Trophoblast cell (in vitro differentiated cells and primary cell): ENCODE measurements around the gene ZBTB42.

Source experiments
- DNase-seq, 2 donors: peaks; one replicate each; pipeline ENCODE4 v3.0.0-alpha.2; 2016
- H2AFZ ChIP-seq: 2 replicates; pipeline ENCODE4 v1.6.1; 2013; ENCODE audit warnings: low read length, moderate library complexity, mild to moderate bottlenecking; ENCODE audit not compliant: insufficient read depth, poor library complexity
- H2AK5ac ChIP-seq: 2 replicates; pipeline ENCODE4 v1.6.1; 2013; ENCODE audit warnings: mild to moderate bottlenecking, low read length
- H2BK120ac ChIP-seq: 2 replicates; pipeline ENCODE4 v1.6.1; 2013; ENCODE audit warnings: low read length, mild to moderate bottlenecking, moderate library complexity; ENCODE audit not compliant: insufficient read depth, poor library complexity
- H2BK12ac ChIP-seq: 2 replicates; pipeline ENCODE4 v1.6.1; 2013; ENCODE audit warnings: mild to moderate bottlenecking, low read length, moderate library complexity
- H2BK5ac ChIP-seq: 2 replicates; pipeline ENCODE4 v1.6.1; 2013; ENCODE audit warnings: low read length, low read depth, moderate library complexity, mild to moderate bottlenecking; ENCODE audit not compliant: poor library complexity
- H3K14ac ChIP-seq: 2 replicates; pipeline ENCODE4 v1.6.1; 2013; ENCODE audit warnings: mild to moderate bottlenecking, low read length
- H3K18ac ChIP-seq: 2 replicates; pipeline ENCODE4 v1.6.1; 2013; ENCODE audit warnings: mild to moderate bottlenecking, low read length
- H3K23ac ChIP-seq: 2 replicates; pipeline ENCODE4 v1.6.1; 2013; ENCODE audit warnings: low read length
- H3K27ac ChIP-seq: 2 replicates; pipeline ENCODE4 v1.5.1; 2013; ENCODE audit warnings: low read depth, mild to moderate bottlenecking, inconsistent platforms, low read length, moderate library complexity
- H3K27me3 ChIP-seq: 2 replicates; pipeline ENCODE4 v1.6.1; 2013; ENCODE audit warnings: inconsistent platforms, mild to moderate bottlenecking, low read length, moderate library complexity; ENCODE audit not compliant: insufficient read depth
- H3K36me3 ChIP-seq, 2 experiments: 1 replicate in 1 of 2; 2 replicates in 1 of 2; pipeline ENCODE4 v1.6.1; 2013; ENCODE audit warnings: low read length in 2 of 2, mild to moderate bottlenecking in 2 of 2, moderate library complexity in 1 of 2; ENCODE audit not compliant: insufficient read depth in 2 of 2, control insufficient read depth in 1 of 2
- H3K4ac ChIP-seq: 2 replicates; pipeline ENCODE4 v1.6.1; 2013; ENCODE audit warnings: low read depth, mild to moderate bottlenecking, low read length, moderate library complexity
- H3K4me1 ChIP-seq, 2 experiments: 1 replicate in 1 of 2; 2 replicates in 1 of 2; pipeline ENCODE4 v1.6.1; 2013; ENCODE audit warnings: low read length in 2 of 2, mild to moderate bottlenecking in 2 of 2, moderate library complexity in 1 of 2; ENCODE audit not compliant: insufficient read depth in 2 of 2, control insufficient read depth in 1 of 2
- H3K4me2 ChIP-seq: 2 replicates; pipeline ENCODE4 v1.6.1; 2013; ENCODE audit warnings: inconsistent platforms, mild to moderate bottlenecking, low read length, moderate library complexity
- H3K4me3 ChIP-seq: 2 replicates; pipeline ENCODE4 v1.5.1; 2013; ENCODE audit warnings: mild to moderate bottlenecking, low read depth, low read length, inconsistent platforms
- H3K79me1 ChIP-seq: one replicate; pipeline ENCODE4 v1.6.1; 2013; ENCODE audit warnings: low read length
- H3K79me2 ChIP-seq: 2 replicates; pipeline ENCODE4 v1.6.1; 2013; ENCODE audit warnings: low read length, mild to moderate bottlenecking; ENCODE audit not compliant: control insufficient read depth, insufficient read depth, poor library complexity
- H3K9ac ChIP-seq: 2 replicates; pipeline ENCODE4 v1.6.1; 2013; ENCODE audit warnings: mild to moderate bottlenecking, low read length
- H3K9me3 ChIP-seq: 2 replicates; pipeline ENCODE4 v1.6.1; 2013; ENCODE audit warnings: low read depth, mild to moderate bottlenecking, control low read depth, inconsistent platforms, low read length; ENCODE audit not compliant: insufficient read depth
- H4K12ac ChIP-seq: 2 replicates; pipeline ENCODE4 v1.6.1; 2013; ENCODE audit warnings: low read depth, mild to moderate bottlenecking, low read length, moderate library complexity
- H4K8ac ChIP-seq: 2 replicates; pipeline ENCODE4 v1.6.1; 2013; ENCODE audit warnings: low read depth, mild to moderate bottlenecking, low read length, moderate library complexity
- H4K91ac ChIP-seq: one replicate; pipeline ENCODE4 v1.6.1; 2013; ENCODE audit warnings: low read depth, mild to moderate bottlenecking, low read length, moderate library complexity
- WGBS: extraction: QIAGEN DNeasy Blood & Tissue Kit; methylation state at CpG from one replicate; pipeline ENCODE4 v1.1.7; 2013; ENCODE audit warnings: missing lambda C conversion rate; ENCODE audit not compliant: insufficient read length, insufficient coverage; ENCODE audit errors: extremely low coverage; 5-methylcytosine and 5-hydroxymethylcytosine counted together

ZBTB42 gene

GRCh38 chr14:104784218-104784568 is 16.7 kb upstream of the ZBTB42 start:
- H2AK5ac ChIP-seq: no peak overlapping the region
- H3K79me1 ChIP-seq: no peaks in the 10 kb centered on the region
- no peak overlapping the region for H3K27ac ChIP-seq
- H3K14ac ChIP-seq: no peak overlapping the region
- no peaks in the 10 kb centered on the region for H3K79me2 ChIP-seq
- H3K4ac ChIP-seq: no peak overlapping the region
- H3K4me1 ChIP-seq: no peaks in the 10 kb centered on the region
- peak overlapping the region; percentile 14 for H3K18ac ChIP-seq
- no peak overlapping the region for H3K23ac ChIP-seq
- no peak overlapping the region for H3K9ac ChIP-seq
- H2BK5ac ChIP-seq: no peak overlapping the region
- no peak overlapping the region for H2BK120ac ChIP-seq
- H3K36me3 ChIP-seq: peaks cover 84 to 89% of the 10 kb centered on the region in 2 experiments
- H4K12ac ChIP-seq: no peak overlapping the region
- no peak overlapping the region for H2BK12ac ChIP-seq
- H4K91ac ChIP-seq: no peak overlapping the region
- no peak overlapping the region for H2AFZ ChIP-seq
- no peaks in the 10 kb centered on the region for H3K27me3 ChIP-seq
- no CpG with 5 or more reads among the region's 9 CpGs for WGBS
- no peak overlapping the region for H4K8ac ChIP-seq
- no peak overlapping the region for H3K4me3 ChIP-seq
- H3K9me3 ChIP-seq: peaks cover 3% of the 10 kb centered on the region
- DNase-seq: no peak
- no peak overlapping the region for H3K4me2 ChIP-seq

GRCh38 chr14:104784846-104785707 is 15.8 kb upstream of the ZBTB42 start:
- peaks cover 84 to 89% of the 10 kb centered on the region in 2 experiments for H3K36me3 ChIP-seq
- no peaks in the 10 kb centered on the region for H3K79me1 ChIP-seq
- no peak overlapping the region for H2BK12ac ChIP-seq
- no peak for DNase-seq
- H3K4ac ChIP-seq: no peak overlapping the region
- no peak overlapping the region for H3K9ac ChIP-seq
- H3K27ac ChIP-seq: no peak overlapping the region
- no peak overlapping the region for H4K12ac ChIP-seq
- H2AK5ac ChIP-seq: no peak overlapping the region
- H3K27me3 ChIP-seq: no peaks in the 10 kb centered on the region
- no peak overlapping the region for H4K8ac ChIP-seq
- peaks cover 6% of the 10 kb centered on the region for H3K9me3 ChIP-seq
- no peak overlapping the region for H3K4me2 ChIP-seq
- no peaks in the 10 kb centered on the region for H3K79me2 ChIP-seq
- no peak overlapping the region for H3K18ac ChIP-seq
- H2BK120ac ChIP-seq: no peak overlapping the region
- no peak overlapping the region for H2BK5ac ChIP-seq
- H3K4me3 ChIP-seq: no peak overlapping the region
- no peak overlapping the region for H3K23ac ChIP-seq
- H3K14ac ChIP-seq: no peak overlapping the region
- no peak overlapping the region for H4K91ac ChIP-seq
- no peak overlapping the region for H2AFZ ChIP-seq
- WGBS: no CpG with 5 or more reads among the region's 36 CpGs
- no peaks in the 10 kb centered on the region for H3K4me1 ChIP-seq

- H2BK120ac ChIP-seq: no peak overlapping the region
- H3K18ac ChIP-seq: no peak overlapping the region
- H3K4me2 ChIP-seq: no peak overlapping the region
- no peak overlapping the region for H2AK5ac ChIP-seq
- peaks cover 85 to 88% of the 10 kb centered on the region in 2 experiments for H3K36me3 ChIP-seq
- H3K14ac ChIP-seq: no peak overlapping the region
- no peak overlapping the region for H4K12ac ChIP-seq
- peaks cover 6% of the 10 kb centered on the region for H3K9me3 ChIP-seq
- no peak overlapping the region for H3K4ac ChIP-seq
- H3K27ac ChIP-seq: no peak overlapping the region
- WGBS: no CpG with 5 or more reads among the region's 13 CpGs
- no peak overlapping the region for H2AFZ ChIP-seq
- DNase-seq: no peak
- H3K27me3 ChIP-seq: no peaks in the 10 kb centered on the region
- H4K8ac ChIP-seq: no peak overlapping the region
- H3K79me1 ChIP-seq: no peaks in the 10 kb centered on the region
- H3K9ac ChIP-seq: no peak overlapping the region
- H3K4me3 ChIP-seq: no peak overlapping the region
- no peaks in the 10 kb centered on the region for H3K4me1 ChIP-seq
- H2BK12ac ChIP-seq: no peak overlapping the region
- no peaks in the 10 kb centered on the region for H3K79me2 ChIP-seq
- H3K23ac ChIP-seq: no peak overlapping the region
- H2BK5ac ChIP-seq: no peak overlapping the region
- H4K91ac ChIP-seq: no peak overlapping the region
Measured at GRCh38 chr14:104785708-104786080, 15.2 kb upstream of the ZBTB42 start.

- no CpG with 5 or more reads among the region's 14 CpGs for WGBS
- H4K91ac ChIP-seq: no peak overlapping the region
Measured at GRCh38 chr14:104786091-104786586, 14.8 kb upstream of the ZBTB42 start.

More at GRCh38 chr14:104786091-104786586, 14.8 kb upstream of the ZBTB42 start:
- Histone ChIP-seq H2AFZ (no peak overlapping the region), H3K9ac (no peak overlapping the region), H3K79me1 (no peaks in the 10 kb centered on the region), H3K27me3 (no peaks in the 10 kb centered on the region), H3K14ac (no peak overlapping the region), H3K36me3 (peaks cover 86 to 90% of the 10 kb centered on the region in 2 experiments), H2BK12ac (no peak overlapping the region), H3K4ac (no peak overlapping the region), H2BK5ac (no peak overlapping the region), H3K9me3 (peaks cover 6% of the 10 kb centered on the region), H3K18ac (no peak overlapping the region), H3K27ac (no peak overlapping the region), H3K4me1 (no peaks in the 10 kb centered on the region), H2AK5ac (no peak overlapping the region), H3K4me3 (no peak overlapping the region), H3K79me2 (no peaks in the 10 kb centered on the region), H3K4me2 (no peak overlapping the region), H3K23ac (no peak overlapping the region), H4K12ac (no peak overlapping the region), H2BK120ac (no peak overlapping the region), H4K8ac (no peak overlapping the region)
- no peak for DNase-seq
